ENCODE measurements around the gene CARS1. TPM values are rescaled to one million over a fixed set of nuclear protein-coding genes. Genes with fewer than 3 reads are reported as not detected.

The CARS1 gene
- total RNA-seq, result 134 and 148 TPM in 2 replicates
- long read RNA-seq, transcript CARS-201 (22 exons, 2,491 nt), result minor isoform, 214 of 2,038 reads
- long read RNA-seq, transcript CARS-202 (23 exons, 2,758 nt), result minor isoform, 48 of 2,038 reads
- long read RNA-seq, transcript CARS-203 (22 exons, 2,685 nt), result major isoform, 624 of 2,038 reads
- long read RNA-seq, partial matches to known transcripts, result 721 of 2,038 reads
- long read RNA-seq, other reads (novel, unspliced or antisense), result 428 of 2,038 reads

DNA sequence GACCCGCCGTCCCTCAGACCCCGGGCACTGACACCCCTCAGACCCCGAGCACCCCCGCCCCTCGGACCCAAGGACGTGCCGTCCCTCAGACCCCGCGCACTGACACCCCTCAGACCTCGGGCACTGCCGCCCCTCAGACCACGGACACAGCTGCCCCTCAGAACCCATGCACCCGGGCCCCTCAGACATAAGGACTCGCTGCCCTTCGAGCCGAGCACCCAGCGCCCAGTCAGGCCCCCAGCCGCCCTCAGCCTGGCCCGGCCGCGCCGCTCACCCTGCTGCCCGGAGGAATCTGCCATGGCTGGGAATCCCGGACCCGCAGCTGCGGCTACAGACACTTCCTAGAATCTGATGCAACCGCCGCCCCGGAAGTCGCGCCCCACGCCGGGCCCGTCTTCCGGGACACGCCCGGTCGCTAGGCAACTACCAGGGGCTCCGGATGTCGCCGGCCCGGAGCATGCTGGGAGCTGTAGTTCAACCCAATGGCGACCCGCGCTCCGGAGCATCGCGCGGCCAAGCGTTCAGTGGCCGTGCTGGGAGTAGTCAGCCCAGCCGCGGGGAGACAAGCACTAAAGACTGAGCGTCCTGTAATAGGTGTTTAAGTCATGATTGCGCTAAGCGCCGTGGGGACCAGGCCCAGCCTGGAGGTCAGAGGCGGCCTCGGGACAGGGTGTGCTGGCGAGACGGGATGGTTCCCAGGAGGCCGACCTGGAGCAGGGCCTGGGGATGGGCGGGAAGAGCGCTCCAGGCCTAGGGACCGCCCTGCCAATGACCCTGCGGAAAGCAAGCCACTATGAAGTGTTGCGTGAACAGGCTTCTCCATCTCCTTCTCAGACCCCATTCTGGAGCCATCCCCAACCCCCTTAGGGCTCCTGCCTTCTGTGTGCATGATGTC, at the start of gene CARS1:
Gene CARS1, minus strand, starts transcription at position 355 of the 895 bp plus-strand sequence. Its CDS starts 56 bp downstream, at position 299.
- Mint-ChIP-seq H3K9me3 (ENCODE audit: unreplicated experiment) (no peaks in the 10 kb centered on the region), H3K36me3 (ENCODE audit: unreplicated experiment) (peaks cover 17% of the 10 kb centered on the region), H3K27me3 (ENCODE audit: unreplicated experiment) (no peaks in the 10 kb centered on the region), H3K4me1 (ENCODE audit: unreplicated experiment) (peaks cover 47% of the 10 kb centered on the region), H3K4me3 (ENCODE audit: unreplicated experiment) (peak within 1 kb of the TSS; percentile 88), H3K27ac (ENCODE audit: unreplicated experiment) (peak within 1 kb of the TSS; percentile 93)
- DNase-seq (ENCODE audit: extremely low spot score, unreplicated experiment), result peak; percentile 98
- TF ChIP-seq, protein P1, sequence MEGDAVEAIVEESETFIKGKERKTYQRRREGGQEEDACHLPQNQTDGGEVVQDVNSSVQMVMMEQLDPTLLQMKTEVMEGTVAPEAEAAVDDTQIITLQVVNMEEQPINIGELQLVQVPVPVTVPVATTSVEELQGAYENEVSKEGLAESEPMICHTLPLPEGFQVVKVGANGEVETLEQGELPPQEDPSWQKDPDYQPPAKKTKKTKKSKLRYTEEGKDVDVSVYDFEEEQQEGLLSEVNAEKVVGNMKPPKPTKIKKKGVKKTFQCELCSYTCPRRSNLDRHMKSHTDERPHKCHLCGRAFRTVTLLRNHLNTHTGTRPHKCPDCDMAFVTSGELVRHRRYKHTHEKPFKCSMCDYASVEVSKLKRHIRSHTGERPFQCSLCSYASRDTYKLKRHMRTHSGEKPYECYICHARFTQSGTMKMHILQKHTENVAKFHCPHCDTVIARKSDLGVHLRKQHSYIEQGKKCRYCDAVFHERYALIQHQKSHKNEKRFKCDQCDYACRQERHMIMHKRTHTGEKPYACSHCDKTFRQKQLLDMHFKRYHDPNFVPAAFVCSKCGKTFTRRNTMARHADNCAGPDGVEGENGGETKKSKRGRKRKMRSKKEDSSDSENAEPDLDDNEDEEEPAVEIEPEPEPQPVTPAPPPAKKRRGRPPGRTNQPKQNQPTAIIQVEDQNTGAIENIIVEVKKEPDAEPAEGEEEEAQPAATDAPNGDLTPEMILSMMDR (IDR thresholded peaks at IDR 0.05), result no peak

DNA sequence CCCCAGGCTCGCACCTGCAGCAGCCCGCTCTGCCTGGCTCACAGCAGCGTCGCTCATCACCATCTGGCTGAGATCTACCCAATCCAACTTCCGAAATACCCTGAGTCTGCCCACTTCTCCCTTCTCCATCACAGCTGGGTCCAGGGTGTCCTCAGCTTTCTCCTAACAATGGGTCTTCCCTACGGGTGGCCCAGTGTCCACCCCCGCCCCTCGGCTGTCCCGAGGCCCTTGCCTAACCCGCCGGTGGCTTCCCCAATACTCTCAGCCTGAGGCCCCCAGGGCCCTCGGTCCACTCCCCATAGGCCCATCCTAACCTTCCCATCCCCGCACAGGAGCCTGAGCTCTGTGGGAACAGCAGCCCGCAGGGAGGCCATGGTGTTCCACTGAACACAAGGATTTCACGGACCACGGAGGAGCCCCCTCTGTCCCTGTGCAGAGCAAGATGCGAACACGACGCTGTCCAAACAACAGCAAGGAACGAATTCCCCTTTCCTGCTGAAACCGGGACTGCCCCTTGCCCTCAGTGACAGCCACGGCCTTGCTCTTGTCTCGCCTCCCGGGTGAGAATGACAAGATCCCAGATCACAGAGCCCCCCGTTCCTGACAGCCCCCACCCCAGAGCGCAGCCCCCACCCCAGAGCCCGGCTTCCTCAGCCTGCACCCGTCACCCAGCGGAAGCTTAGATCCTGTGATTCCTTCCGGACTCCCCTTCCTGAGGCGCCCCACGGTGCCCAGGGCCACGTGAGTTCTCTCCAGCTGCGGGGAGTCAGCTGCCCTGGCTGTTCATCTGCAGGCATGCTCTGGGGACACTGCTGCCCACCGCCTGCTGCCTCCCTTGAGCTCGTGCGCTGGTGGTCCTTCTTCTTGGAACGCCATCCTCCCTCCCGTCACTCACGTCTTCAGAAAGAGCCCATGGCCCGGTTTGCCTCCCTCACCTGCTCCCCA, 48.8 kb upstream of the CARS1 start:
- Mint-ChIP-seq H3K9me3 (ENCODE audit: unreplicated experiment) (no peaks in the 10 kb centered on the region), H3K27ac (ENCODE audit: unreplicated experiment) (no peak overlapping the region), H3K4me3 (ENCODE audit: unreplicated experiment) (no peak overlapping the region), H3K27me3 (ENCODE audit: unreplicated experiment) (no peaks in the 10 kb centered on the region), H3K4me1 (ENCODE audit: unreplicated experiment) (no peaks in the 10 kb centered on the region), H3K36me3 (ENCODE audit: unreplicated experiment) (peaks cover 24% of the 10 kb centered on the region)
- no peak for DNase-seq (ENCODE audit: extremely low spot score, unreplicated experiment)
- TF ChIP-seq, protein P1 (IDR thresholded peaks at IDR 0.05), result no peak

DNA sequence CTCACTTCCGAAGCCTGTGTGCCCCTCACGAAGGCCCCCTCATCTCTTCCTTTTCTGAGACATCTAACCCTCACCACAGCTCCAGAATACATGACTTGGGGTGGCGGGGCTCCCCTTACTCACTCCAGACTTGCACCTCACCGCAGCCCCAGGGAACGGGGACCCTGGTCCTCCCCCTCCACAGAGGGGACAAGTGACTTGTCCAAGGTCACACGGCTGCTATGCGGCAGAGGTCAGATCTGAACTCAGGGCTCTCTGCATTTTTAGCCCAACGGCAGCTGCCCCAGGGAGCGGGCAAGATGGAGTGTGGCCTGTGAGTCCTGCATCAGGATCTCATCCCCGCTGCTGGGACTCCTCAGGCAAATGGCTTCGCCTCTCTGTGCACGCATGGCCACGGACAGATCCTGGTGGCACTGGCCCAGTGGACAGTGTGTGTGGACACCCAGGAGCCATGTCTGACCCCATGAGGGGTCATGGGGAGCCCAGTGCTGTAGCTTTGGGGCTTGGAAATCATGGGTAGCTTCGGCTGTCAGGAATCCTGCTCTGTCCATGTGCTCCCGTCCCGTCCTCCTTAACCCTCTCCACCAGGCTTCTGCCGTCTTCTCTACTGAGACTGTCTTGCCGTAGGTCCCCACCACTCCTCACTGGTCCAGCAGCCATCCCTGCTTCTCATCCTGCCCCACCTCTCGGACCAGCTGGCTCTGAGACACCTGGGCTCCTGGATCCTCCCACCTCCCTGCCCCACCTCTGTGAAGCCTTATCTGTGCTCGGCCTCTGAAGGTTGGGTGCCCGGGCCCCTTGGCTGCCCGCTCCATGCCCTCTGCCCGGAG, 48.0 kb upstream of the CARS1 start:
- H3K4me1 Mint-ChIP-seq (ENCODE audit: unreplicated experiment), result no peaks in the 10 kb centered on the region
- no peaks in the 10 kb centered on the region for H3K9me3 Mint-ChIP-seq (ENCODE audit: unreplicated experiment)
- DNase-seq (ENCODE audit: extremely low spot score, unreplicated experiment), result peak; percentile 80
- no peak overlapping the region for H3K27ac Mint-ChIP-seq (ENCODE audit: unreplicated experiment)
- H3K4me3 Mint-ChIP-seq (ENCODE audit: unreplicated experiment), result no peak overlapping the region
- peaks cover 22% of the 10 kb centered on the region for H3K36me3 Mint-ChIP-seq (ENCODE audit: unreplicated experiment)
- no peaks in the 10 kb centered on the region for H3K27me3 Mint-ChIP-seq (ENCODE audit: unreplicated experiment)
- TF ChIP-seq, protein P1 (IDR thresholded peaks at IDR 0.05), result no peak

DNA sequence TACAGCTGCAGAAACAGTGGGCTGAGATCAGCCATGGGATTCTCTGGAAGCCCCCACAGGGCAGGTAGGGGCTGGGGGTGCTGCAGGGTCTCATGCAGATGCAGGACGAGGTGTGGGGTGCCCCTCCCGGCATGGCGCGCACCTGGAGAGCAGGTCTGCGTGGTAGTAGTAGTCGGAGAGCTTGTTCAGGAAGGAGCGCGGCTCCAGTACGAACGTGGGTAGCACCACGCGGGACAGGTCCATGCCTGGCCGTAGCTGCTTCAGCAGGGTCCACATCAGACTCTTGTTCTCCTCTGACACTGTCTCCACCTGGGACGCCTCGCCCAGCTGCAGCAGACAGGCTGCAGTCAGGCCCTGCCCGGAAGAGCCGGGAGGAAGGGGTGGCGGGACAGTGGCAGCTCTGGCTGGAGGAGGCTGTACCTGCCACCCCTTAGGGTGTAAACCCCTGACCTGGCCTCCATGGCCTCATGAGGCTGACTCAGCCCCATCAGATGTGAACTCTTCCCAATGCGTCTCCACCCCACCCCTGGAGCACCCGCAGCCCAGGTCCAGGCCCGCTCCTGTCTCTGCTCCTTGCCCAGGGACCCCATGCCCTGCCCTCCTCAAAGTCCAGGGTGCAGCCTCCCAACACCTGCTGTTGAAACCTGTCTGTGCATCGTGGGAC, 47.0 kb upstream of the CARS1 start:
- Mint-ChIP-seq H3K27ac (ENCODE audit: unreplicated experiment) (no peak overlapping the region), H3K9me3 (ENCODE audit: unreplicated experiment) (no peaks in the 10 kb centered on the region), H3K4me3 (ENCODE audit: unreplicated experiment) (no peak overlapping the region), H3K27me3 (ENCODE audit: unreplicated experiment) (no peaks in the 10 kb centered on the region), H3K36me3 (ENCODE audit: unreplicated experiment) (peaks cover 23% of the 10 kb centered on the region), H3K4me1 (ENCODE audit: unreplicated experiment) (no peaks in the 10 kb centered on the region)
- no peak for DNase-seq (ENCODE audit: extremely low spot score, unreplicated experiment)
- TF ChIP-seq, protein P1 (IDR thresholded peaks at IDR 0.05), result no peak

Measured in osteocyte (in vitro differentiated cells).